DND-41 (cell line): ENCODE measurements around the gene THSD7B.

Experiments used
- EZH2 ChIP-seq: IDR thresholded peaks from 3 replicates; pipeline ENCODE4 v1.6.1; 2012; ENCODE audit warnings: borderline replicate concordance, low read depth, mild to moderate bottlenecking, moderate library complexity, low read length, inconsistent platforms; ENCODE audit not compliant: severe bottlenecking
- TF ChIP-seq, protein P1 (sequence below): IDR thresholded peaks from 2 replicates; pipeline ENCODE4 v1.5.1; 2012; ENCODE audit warnings: borderline replicate concordance, low read length, moderate library complexity, mild to moderate bottlenecking; ENCODE audit not compliant: poor library complexity, severe bottlenecking; ENCODE audit errors: extremely low read depth

GRCh38 chr2:137357634-137358033 is 592.3 kb downstream of the THSD7B start:
- TF ChIP-seq, protein P1, sequence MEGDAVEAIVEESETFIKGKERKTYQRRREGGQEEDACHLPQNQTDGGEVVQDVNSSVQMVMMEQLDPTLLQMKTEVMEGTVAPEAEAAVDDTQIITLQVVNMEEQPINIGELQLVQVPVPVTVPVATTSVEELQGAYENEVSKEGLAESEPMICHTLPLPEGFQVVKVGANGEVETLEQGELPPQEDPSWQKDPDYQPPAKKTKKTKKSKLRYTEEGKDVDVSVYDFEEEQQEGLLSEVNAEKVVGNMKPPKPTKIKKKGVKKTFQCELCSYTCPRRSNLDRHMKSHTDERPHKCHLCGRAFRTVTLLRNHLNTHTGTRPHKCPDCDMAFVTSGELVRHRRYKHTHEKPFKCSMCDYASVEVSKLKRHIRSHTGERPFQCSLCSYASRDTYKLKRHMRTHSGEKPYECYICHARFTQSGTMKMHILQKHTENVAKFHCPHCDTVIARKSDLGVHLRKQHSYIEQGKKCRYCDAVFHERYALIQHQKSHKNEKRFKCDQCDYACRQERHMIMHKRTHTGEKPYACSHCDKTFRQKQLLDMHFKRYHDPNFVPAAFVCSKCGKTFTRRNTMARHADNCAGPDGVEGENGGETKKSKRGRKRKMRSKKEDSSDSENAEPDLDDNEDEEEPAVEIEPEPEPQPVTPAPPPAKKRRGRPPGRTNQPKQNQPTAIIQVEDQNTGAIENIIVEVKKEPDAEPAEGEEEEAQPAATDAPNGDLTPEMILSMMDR: no peak
- no peak for TF ChIP-seq EZH2
